ENCODE results near the gene ANGPTL2.

ANGPTL2 gene

GRCh38 chr9:127059765-127060361, 62.6 kb downstream of the ANGPTL2 start:
- no peak for DNase-seq
- intact Hi-C loops (cut with DNase I): no loop called here

- intact Hi-C loops (cut with DNase I): no loop called here
Observed at GRCh38 chr9:127059030-127059429, 63.4 kb downstream of the ANGPTL2 start.

GRCh38 chr9:127058645-127059021, 63.8 kb downstream of the ANGPTL2 start:
- DNase-seq: no peak
- intact Hi-C loops (cut with DNase I): no loop called here

More at GRCh38 chr9:127059030-127059429, 63.4 kb downstream of the ANGPTL2 start:
- DNase-seq: no peak

- intact Hi-C loops (cut with DNase I): no loop called here
Observed at GRCh38 chr9:127058011-127058644, 64.3 kb downstream of the ANGPTL2 start.

GRCh38 chr9:127056446-127056845, 66.0 kb downstream of the ANGPTL2 start:
- intact Hi-C loops (cut with DNase I): no loop called here

More at GRCh38 chr9:127058011-127058644, 64.3 kb downstream of the ANGPTL2 start:
- DNase-seq: peak; percentile 20 to 91 (median 60)

GRCh38 chr9:127055745-127056402, 66.6 kb downstream of the ANGPTL2 start:
- DNase-seq: no peak
- intact Hi-C loops (cut with DNase I): no loop called here

More at GRCh38 chr9:127056446-127056845, 66.0 kb downstream of the ANGPTL2 start:
- DNase-seq: no peak

GRCh38 chr9:127053960-127054359, 68.5 kb downstream of the ANGPTL2 start:
- intact Hi-C loops (cut with DNase I): no loop called here
- no peak for DNase-seq

GRCh38 chr9:127053057-127053821, 69.2 kb downstream of the ANGPTL2 start:
- intact Hi-C loops (cut with DNase I): no loop called here
- DNase-seq: no peak

- intact Hi-C loops (cut with DNase I): no loop called here
- no peak for DNase-seq
Observed at GRCh38 chr9:127051881-127052595, 70.4 kb downstream of the ANGPTL2 start.

- intact Hi-C loops (cut with DNase I): no loop called here
Observed at GRCh38 chr9:127050591-127051001, 71.8 kb downstream of the ANGPTL2 start.

GRCh38 chr9:127050152-127050551, 72.3 kb downstream of the ANGPTL2 start:
- DNase-seq: no peak

More at GRCh38 chr9:127050591-127051001, 71.8 kb downstream of the ANGPTL2 start:
- DNase-seq: no peak

GRCh38 chr9:127049581-127049980, 72.9 kb downstream of the ANGPTL2 start:
- no peak for DNase-seq
- intact Hi-C loops (cut with DNase I): no loop called here

More at GRCh38 chr9:127050152-127050551, 72.3 kb downstream of the ANGPTL2 start:
- intact Hi-C loops (cut with DNase I): no loop called here

GRCh38 chr9:127049044-127049443, 73.4 kb downstream of the ANGPTL2 start:
- DNase-seq: no peak

GRCh38 chr9:127047971-127048370, 74.5 kb downstream of the ANGPTL2 start:
- DNase-seq: no peak
- intact Hi-C loops (cut with DNase I): no loop called here

More at GRCh38 chr9:127049044-127049443, 73.4 kb downstream of the ANGPTL2 start:
- intact Hi-C loops (cut with DNase I): no loop called here

- DNase-seq: no peak
- intact Hi-C loops (cut with DNase I): no loop called here
Observed at GRCh38 chr9:127045148-127045547, 77.3 kb downstream of the ANGPTL2 start.

GRCh38 chr9:127039492-127039891, 82.9 kb downstream of the ANGPTL2 start:
- DNase-seq: no peak
- intact Hi-C loops (cut with DNase I): no loop called here

GRCh38 chr9:127038531-127038930, 83.9 kb downstream of the ANGPTL2 start:
- no peak for DNase-seq
- intact Hi-C loops (cut with DNase I): no loop called here

Data from posterior cingulate gyrus (tissue), 11 donors.